Lower leg skin (tissue), 3 donors: ENCODE results near the gene MMP24.

Source experiments
- CTCF ChIP-seq, 3 donors: fragments of 450-650 bp; IDR thresholded peaks; one replicate each; pipeline ENCODE4 v1.5.1; 2016; ENCODE audit warnings: antibody characterized with exemption in 3 of 3, mild to moderate bottlenecking in 3 of 3, moderate library complexity in 2 of 3
- POLR2A ChIP-seq, 2 donors: fragments of 450-650 bp; IDR thresholded peaks; one replicate each; pipeline ENCODE4 v1.6.1; 2016 to 2017; ENCODE audit warnings: antibody characterized with exemption in 2 of 2, mild to moderate bottlenecking in 1 of 2, moderate library complexity in 1 of 2

- TF ChIP-seq POLR2A (IDR thresholded peaks at IDR 0.05) = no peak
- no peak for TF ChIP-seq CTCF (IDR thresholded peaks at IDR 0.05)
These were observed 73.3 kb downstream of the MMP24 start for GRCh38 chr20:35299780-35300179.
